ENCODE data around the gene CPNE1.

The CPNE1 gene

GRCh38 chr20:35661908-35662307 lies 2.8 kb downstream of the CPNE1 start:
- H3K9ac ChIP-seq (ENCODE audit: low read depth, low read length, poor library complexity, severe bottlenecking): peak overlapping the region; percentile 98
- peaks cover 47% of the 10 kb centered on the region for H3K4me1 ChIP-seq (ENCODE audit: insufficient read depth, low read length, poor library complexity, severe bottlenecking)
- no peaks in the 10 kb centered on the region for H3K27me3 ChIP-seq (ENCODE audit: insufficient read depth, low read length, poor library complexity, severe bottlenecking)
- peaks cover 80% of the 10 kb centered on the region for H3K79me2 ChIP-seq (ENCODE audit: insufficient read depth, low read length)
- H3K9me3 ChIP-seq (ENCODE audit: insufficient read depth, low read depth, low read length): no peaks in the 10 kb centered on the region
- TF ChIP-seq EZH2phosphoT487 (IDR thresholded peaks at IDR 0.05; ENCODE audit: borderline replicate concordance) (no peak), CTCF (conservative IDR thresholded peaks at IDR 0.05; ENCODE audit: low read length) (no peak)
- H3K36me3 ChIP-seq (ENCODE audit: insufficient read depth, low read length): no peaks in the 10 kb centered on the region
- H2AFZ ChIP-seq (ENCODE audit: low read length): no peak overlapping the region
- H4K20me1 ChIP-seq (ENCODE audit: insufficient read depth, low read length, poor library complexity, severe bottlenecking): peaks cover 76% of the 10 kb centered on the region
- H3K4me3 ChIP-seq (ENCODE audit: low read length, poor library complexity, severe bottlenecking): peak overlapping the region; percentile 98
- no peaks in the 10 kb centered on the region for H3F3A ChIP-seq (ENCODE audit: low read depth)
- H3K4me2 ChIP-seq (ENCODE audit: low read depth, low read length, poor library complexity, severe bottlenecking): peak overlapping the region; percentile 98
- H3K9me2 ChIP-seq (replicated peaks; ENCODE audit: low read depth, low read length): no peaks in the 10 kb centered on the region

GRCh38 chr20:35661053-35661452 lies 3.6 kb downstream of the CPNE1 start:
- Histone ChIP-seq H3K36me3 (ENCODE audit: insufficient read depth, low read length) (peaks cover 7% of the 10 kb centered on the region; the same call in 1 of the 2 replicates), H3F3A (ENCODE audit: low read depth) (no peaks in the 10 kb centered on the region), H3K9me2 (replicated peaks; ENCODE audit: low read depth, low read length) (no peaks in the 10 kb centered on the region), H3K9ac (ENCODE audit: low read depth, low read length, poor library complexity, severe bottlenecking) (peak overlapping the region; percentile 98), H2AFZ (ENCODE audit: low read length) (no peak overlapping the region), H4K20me1 (ENCODE audit: insufficient read depth, low read length, poor library complexity, severe bottlenecking) (peaks cover 84% of the 10 kb centered on the region), H3K4me2 (ENCODE audit: low read depth, low read length, poor library complexity, severe bottlenecking) (peak overlapping the region; percentile 98), H3K9me3 (ENCODE audit: insufficient read depth, low read depth, low read length) (no peaks in the 10 kb centered on the region), H3K27me3 (ENCODE audit: insufficient read depth, low read length, poor library complexity, severe bottlenecking) (no peaks in the 10 kb centered on the region), H3K79me2 (ENCODE audit: insufficient read depth, low read length) (peaks cover 88% of the 10 kb centered on the region), H3K4me3 (ENCODE audit: low read length, poor library complexity, severe bottlenecking) (peak overlapping the region; percentile 98), H3K4me1 (ENCODE audit: insufficient read depth, low read length, poor library complexity, severe bottlenecking) (peaks cover 54% of the 10 kb centered on the region)
- TF ChIP-seq EZH2phosphoT487 (IDR thresholded peaks at IDR 0.05; ENCODE audit: borderline replicate concordance) (no peak), CTCF (conservative IDR thresholded peaks at IDR 0.05; ENCODE audit: low read length) (no peak)

DNA sequence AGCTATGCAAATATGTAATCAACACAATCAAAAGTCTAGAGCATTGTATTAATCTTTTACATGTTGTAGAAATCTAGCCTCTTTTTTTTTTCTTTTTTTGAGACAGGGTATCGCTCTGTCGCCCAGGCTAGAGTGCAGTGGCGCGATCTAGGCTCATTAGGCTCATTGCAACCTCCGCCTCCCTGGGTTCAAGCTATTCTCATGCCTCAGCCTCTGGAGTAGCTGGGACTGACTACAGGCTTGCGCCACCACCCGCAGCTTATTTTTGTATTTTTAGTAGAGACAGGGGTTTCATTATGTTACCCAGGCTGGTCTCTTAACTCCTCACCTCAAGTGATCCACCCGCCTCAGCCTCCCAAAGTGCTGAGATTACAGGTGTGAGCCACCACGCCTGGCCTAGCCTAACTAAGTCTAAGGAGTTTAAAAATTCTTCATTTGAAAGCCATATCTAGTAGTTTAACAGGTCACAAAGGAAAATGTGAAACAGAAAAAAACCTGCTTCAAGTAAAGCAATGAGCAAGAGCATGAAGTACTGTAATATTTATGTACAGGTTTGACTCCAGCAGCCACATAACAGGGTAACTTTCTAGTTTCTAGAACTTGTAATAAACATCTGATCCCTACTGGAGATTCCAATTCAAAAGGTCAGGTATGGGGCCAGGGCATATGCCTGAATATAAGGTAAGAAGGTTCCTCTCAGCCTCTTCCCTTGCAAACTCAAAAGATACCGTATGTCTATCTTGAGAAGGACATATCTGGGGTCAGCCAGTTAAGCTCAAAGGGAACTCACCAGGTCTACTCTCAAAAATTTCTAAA lies 4.4 kb downstream of the CPNE1 start:
- no peak overlapping the region for H2AFZ ChIP-seq (ENCODE audit: low read length)
- H3K9ac ChIP-seq (ENCODE audit: low read depth, low read length, poor library complexity, severe bottlenecking): peak overlapping the region; percentile 98
- peaks cover 92% of the 10 kb centered on the region for H4K20me1 ChIP-seq (ENCODE audit: insufficient read depth, low read length, poor library complexity, severe bottlenecking)
- H3K4me1 ChIP-seq (ENCODE audit: insufficient read depth, low read length, poor library complexity, severe bottlenecking): peaks cover 56% of the 10 kb centered on the region
- H3K79me2 ChIP-seq (ENCODE audit: insufficient read depth, low read length): peaks cover 95% of the 10 kb centered on the region
- H3K27me3 ChIP-seq (ENCODE audit: insufficient read depth, low read length, poor library complexity, severe bottlenecking): no peaks in the 10 kb centered on the region
- H3K4me2 ChIP-seq (ENCODE audit: low read depth, low read length, poor library complexity, severe bottlenecking): peak overlapping the region; percentile 98
- H3K36me3 ChIP-seq (ENCODE audit: insufficient read depth, low read length): peaks cover 12% of the 10 kb centered on the region; the same call in 1 of the 2 replicates
- no peaks in the 10 kb centered on the region for H3K9me2 ChIP-seq (replicated peaks; ENCODE audit: low read depth, low read length)
- no peaks in the 10 kb centered on the region for H3F3A ChIP-seq (ENCODE audit: low read depth)
- peak overlapping the region; percentile 98 for H3K4me3 ChIP-seq (ENCODE audit: low read length, poor library complexity, severe bottlenecking)
- TF ChIP-seq CTCF (conservative IDR thresholded peaks at IDR 0.05; ENCODE audit: low read length) (no peak), EZH2phosphoT487 (IDR thresholded peaks at IDR 0.05; ENCODE audit: borderline replicate concordance) (no peak)
- H3K9me3 ChIP-seq (ENCODE audit: insufficient read depth, low read depth, low read length): no peaks in the 10 kb centered on the region
